Liver (tissue), 3 donors: ENCODE measurements around the gene VWA3B.

Experiments used
- CTCF ChIP-seq: fragments of 150-350 bp; IDR thresholded peaks from 2 replicates; pipeline ENCODE4 v1.5.1; 2017; ENCODE audit warnings: improper control_type of control experiment, low read depth, low read length; ENCODE audit not compliant: missing input control
- GABPA ChIP-seq, 2 donors: IDR thresholded peaks in 1 of 2; conservative IDR thresholded peaks in 1 of 2; 2 replicates each; pipeline ENCODE4 v1.6.1; 2016; ENCODE audit warnings: antibody characterized with exemption in 2 of 2, mild to moderate bottlenecking in 1 of 2, moderate library complexity in 1 of 2
- JUND ChIP-seq, 2 donors: IDR thresholded peaks; 2 replicates each; pipeline ENCODE4 v1.6.1; 2016; ENCODE audit warnings: antibody characterized with exemption in 2 of 2
- MAX ChIP-seq: IDR thresholded peaks from 2 replicates; pipeline ENCODE4 v1.6.1; 2016; ENCODE audit warnings: antibody characterized with exemption
- REST ChIP-seq: IDR thresholded peaks from 2 replicates; pipeline ENCODE4 v1.6.1; 2016; ENCODE audit warnings: antibody characterized with exemption, mild to moderate bottlenecking
- RXRA ChIP-seq, 2 donors: IDR thresholded peaks; 2 replicates each; pipeline ENCODE4 v1.6.1; 2017 to 2018; ENCODE audit warnings: antibody characterized with exemption in 2 of 2, mild to moderate bottlenecking in 1 of 2
- TAF1 ChIP-seq: conservative IDR thresholded peaks from 2 replicates; pipeline ENCODE4 v1.6.1; 2016; ENCODE audit warnings: antibody characterized with exemption, mild to moderate bottlenecking
- ZBTB33 ChIP-seq: IDR thresholded peaks from 2 replicates; pipeline ENCODE4 v1.6.1; 2016; ENCODE audit warnings: antibody characterized with exemption
- donor health status: healthy.
- donor health status: healthy.

GRCh38 chr2:98180456-98180855 lies 93.5 kb downstream of the VWA3B start:
- TF ChIP-seq ZBTB33 (no peak), CTCF (no peak), TAF1 (no peak), RXRA (IDR thresholded peaks at IDR 0.05) (no peak), MAX (no peak), JUND (IDR thresholded peaks at IDR 0.05) (no peak), REST (no peak), GABPA (IDR thresholded peaks at IDR 0.05 in 1 of 2, conservative IDR thresholded peaks at IDR 0.05 in 1 of 2) (no peak)
